GM18873 (cell line): Measurements from ENCODE around the gene CTXN1.

Source experiments
- ATAC-seq: cut with Tn5 transposase; IDR thresholded peaks from one replicate; pipeline ENCODE4 v1.9.1; 2021; ENCODE audit warnings: mild to moderate bottlenecking, moderate library complexity, moderate number of reproducible peaks; ENCODE audit not compliant: unreplicated experiment, low FRiP score

The CTXN1 gene

GRCh38 chr19:7916103-7916954, 9.6 kb downstream of the CTXN1 start:
- no peak for ATAC-seq

GRCh38 chr19:7915250-7916102, 10.5 kb downstream of the CTXN1 start:
- ATAC-seq = no peak

GRCh38 chr19:7914598-7915045, 11.3 kb downstream of the CTXN1 start, which contains the start of gene TGFBR3L:
TGFBR3L (plus strand) TSS chr19:7914830.
- no peak for ATAC-seq

GRCh38 chr19:7914099-7914498, 11.8 kb downstream of the CTXN1 start:
- ATAC-seq = no peak

- no peak for ATAC-seq
Measured at GRCh38 chr19:7913652-7914051, 12.3 kb downstream of the CTXN1 start.

- no peak for ATAC-seq
Measured at GRCh38 chr19:7912697-7913564, 13.0 kb downstream of the CTXN1 start.

GRCh38 chr19:7912144-7912696, 13.7 kb downstream of the CTXN1 start:
- ATAC-seq = no peak

- ATAC-seq = no peak
Measured at GRCh38 chr19:7911508-7912143, 14.3 kb downstream of the CTXN1 start.

- no peak for ATAC-seq
Measured at GRCh38 chr19:7910321-7911161, 15.4 kb downstream of the CTXN1 start.

GRCh38 chr19:7909471-7910067, 16.4 kb downstream of the CTXN1 start:
- ATAC-seq = no peak

GRCh38 chr19:7908742-7909461, 17.0 kb downstream of the CTXN1 start:
- ATAC-seq = no peak

- no peak for ATAC-seq
Measured at GRCh38 chr19:7908078-7908699, 17.7 kb downstream of the CTXN1 start.

GRCh38 chr19:7907544-7907943, 18.4 kb downstream of the CTXN1 start:
- ATAC-seq = no peak

- ATAC-seq = no peak
Measured at GRCh38 chr19:7907122-7907521, 18.8 kb downstream of the CTXN1 start.

GRCh38 chr19:7905859-7906258, 20.1 kb downstream of the CTXN1 start:
- ATAC-seq = no peak

GRCh38 chr19:7905268-7905667, 20.7 kb downstream of the CTXN1 start:
- ATAC-seq = no peak
